ENCODE results near the gene XYLT2.
A peak's percentile ranks its signal among the peaks of the same experiment; 100 is the strongest.
"Not testable (repeated sequence)": the region's sequence is repeated elsewhere in the genome, so short reads cannot be mapped to it uniquely, and the experiment has no call there.

Gene XYLT2

DNA sequence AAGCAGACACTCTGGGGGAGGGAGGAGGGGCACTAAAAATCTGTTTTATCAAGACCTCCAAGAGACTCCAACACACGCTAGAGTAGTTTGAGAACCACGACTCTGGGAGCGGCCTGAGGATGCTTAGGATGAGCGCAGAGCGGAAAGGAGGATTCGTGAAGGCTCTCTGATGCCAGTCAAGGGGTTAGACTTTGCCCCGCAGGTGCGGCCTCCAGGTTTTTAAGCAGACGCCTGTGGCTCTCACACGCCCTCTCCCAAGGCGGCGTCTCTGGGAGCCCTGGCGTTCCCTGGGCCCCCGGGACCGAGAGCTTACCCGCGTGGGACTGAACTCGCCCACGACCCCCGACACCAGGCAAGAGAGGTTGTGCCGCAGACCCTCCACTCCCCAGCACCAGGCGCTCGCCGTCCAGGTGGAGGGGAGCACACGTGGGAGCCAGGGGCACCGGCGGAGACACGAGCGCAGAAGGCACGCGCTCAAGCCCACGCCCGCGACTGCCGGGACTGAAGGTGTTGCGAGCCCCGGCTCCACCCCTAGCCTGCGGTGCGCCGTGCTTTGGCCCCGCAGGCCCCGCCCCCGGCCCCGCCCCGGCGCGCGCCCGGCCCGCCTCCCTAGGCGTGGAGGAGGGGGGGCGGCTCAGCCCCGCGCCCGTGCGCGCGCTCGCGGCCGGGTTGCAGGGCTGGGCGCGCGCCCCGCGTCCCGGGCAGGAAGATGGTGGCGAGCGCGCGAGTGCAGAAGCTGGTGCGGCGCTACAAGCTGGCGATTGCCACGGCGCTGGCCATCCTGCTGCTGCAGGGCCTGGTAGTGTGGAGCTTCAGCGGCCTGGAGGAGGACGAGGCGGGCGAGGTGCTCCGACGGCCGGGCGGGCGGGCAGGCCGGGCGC is at the start of gene XYLT2:
Gene XYLT2 (plus strand): TSS at position 695 of the 881 bp plus-strand sequence. CDS start 15 bp downstream, at position 710.
- ATAC-seq = peak; percentile 96
- H3K27ac Mint-ChIP-seq = peak within 1 kb of the TSS; percentile 93
- no peaks in the 10 kb centered on the region for H3K9me3 Mint-ChIP-seq
- peaks cover 40% of the 10 kb centered on the region for H3K4me1 Mint-ChIP-seq
- no peaks in the 10 kb centered on the region for H3K27me3 Mint-ChIP-seq
- H3K36me3 Mint-ChIP-seq = no peaks in the 10 kb centered on the region
- peak within 1 kb of the TSS; percentile 83 for H3K4me3 Mint-ChIP-seq

DNA sequence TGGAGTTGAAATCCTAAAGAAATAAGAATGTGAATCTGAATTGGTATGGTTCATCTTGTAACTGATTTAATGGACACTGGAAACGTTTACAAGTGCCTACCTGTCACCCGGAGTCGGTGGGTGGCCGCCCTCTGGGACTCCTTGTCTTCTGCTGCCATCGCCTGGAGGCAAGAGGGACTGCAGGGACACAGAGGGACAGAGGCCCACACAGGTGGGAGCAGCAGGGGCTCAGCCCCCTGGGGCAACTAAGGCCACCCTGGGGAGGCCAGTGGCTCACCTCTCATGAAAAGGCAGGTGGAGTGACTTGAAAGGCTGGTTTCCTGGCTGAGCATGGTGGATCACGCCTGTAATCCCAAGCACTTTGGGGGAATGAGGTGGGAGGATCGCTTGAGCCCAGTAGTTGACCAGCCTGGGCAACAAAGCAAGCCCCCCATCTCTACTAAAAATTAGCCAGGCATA is 48.5 kb upstream of the XYLT2 start:
- Mint-ChIP-seq H3K36me3 (no peaks in the 10 kb centered on the region), H3K27me3 (peaks cover 30% of the 10 kb centered on the region), H3K27ac (no peak overlapping the region), H3K4me1 (peaks cover 7% of the 10 kb centered on the region), H3K9me3 (no peaks in the 10 kb centered on the region), H3K4me3 (no peak overlapping the region)
- peak; percentile 93 for ATAC-seq

DNA sequence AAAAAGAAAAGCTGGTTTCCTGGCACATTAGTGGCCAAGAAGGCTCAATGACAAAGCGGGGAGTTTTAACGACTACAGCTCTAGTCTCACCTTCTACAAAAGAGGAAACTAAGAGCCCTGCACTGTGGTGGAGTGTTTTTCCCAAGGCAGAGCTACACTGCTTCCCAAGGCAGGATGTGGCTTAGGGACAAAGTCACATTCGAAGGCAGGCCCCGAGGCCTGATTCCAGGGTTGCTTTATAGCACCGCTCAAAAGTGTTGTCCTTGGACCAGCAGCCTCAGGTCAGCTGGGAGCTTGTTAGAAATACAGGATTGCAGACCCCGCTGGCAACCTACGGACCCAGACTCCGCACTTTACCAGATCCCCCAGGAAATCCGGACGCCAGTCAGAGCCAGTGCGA is 47.9 kb upstream of the XYLT2 start:
- peaks cover 31% of the 10 kb centered on the region for H3K27me3 Mint-ChIP-seq
- no peaks in the 10 kb centered on the region for H3K9me3 Mint-ChIP-seq
- H3K4me3 Mint-ChIP-seq = no peak overlapping the region
- ATAC-seq = no peak
- no peak overlapping the region for H3K27ac Mint-ChIP-seq
- peaks cover 7% of the 10 kb centered on the region for H3K4me1 Mint-ChIP-seq
- no peaks in the 10 kb centered on the region for H3K36me3 Mint-ChIP-seq

DNA sequence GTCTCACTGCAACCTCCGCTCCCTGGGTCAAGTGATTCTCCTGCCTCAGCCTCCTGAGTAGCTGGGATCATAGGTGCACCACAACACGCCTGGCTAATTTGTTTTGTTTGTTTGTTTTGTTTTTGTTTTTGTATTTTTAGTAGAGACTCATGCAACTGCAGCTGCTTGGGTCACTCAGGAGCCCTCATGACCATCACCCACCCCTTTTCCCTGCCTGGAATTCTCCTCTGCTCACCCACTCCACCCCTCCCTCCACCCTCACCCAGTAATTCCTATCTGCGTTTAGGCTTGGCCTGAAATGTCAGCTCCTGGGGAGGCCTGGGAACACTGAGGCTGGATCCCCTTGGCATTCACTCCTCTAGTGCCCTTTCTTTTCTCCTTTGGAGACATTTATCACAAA is 46.1 kb upstream of the XYLT2 start:
- Mint-ChIP-seq H3K27ac (no peak overlapping the region), H3K27me3 (peaks cover 37% of the 10 kb centered on the region), H3K36me3 (no peaks in the 10 kb centered on the region), H3K4me1 (peaks cover 7% of the 10 kb centered on the region), H3K9me3 (no peaks in the 10 kb centered on the region), H3K4me3 (no peak overlapping the region)
- no peak for ATAC-seq

DNA sequence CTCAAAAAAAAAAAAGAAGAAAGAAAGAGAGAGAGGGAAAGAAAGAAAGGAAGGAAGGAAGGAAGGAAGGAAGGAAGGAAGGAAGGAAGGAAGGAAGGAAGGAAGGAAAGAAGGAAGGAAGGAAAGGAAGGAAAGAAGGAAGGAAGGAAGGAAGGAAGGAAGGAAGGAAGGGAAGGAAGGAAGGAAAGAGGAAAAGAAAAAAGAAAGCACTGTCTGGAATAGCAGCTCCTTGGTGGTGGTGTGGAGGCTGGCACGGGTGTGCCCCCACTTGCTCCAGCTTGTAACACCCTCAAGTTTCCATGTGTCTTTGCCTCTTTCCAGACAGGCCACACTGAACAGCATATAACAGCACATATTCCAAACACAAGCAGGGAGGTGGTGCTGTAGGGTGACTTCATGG is 45.1 kb upstream of the XYLT2 start:
- H3K4me3 Mint-ChIP-seq, H3K27ac Mint-ChIP-seq, ATAC-seq, H3K9me3 Mint-ChIP-seq, H3K36me3 Mint-ChIP-seq, H3K4me1 Mint-ChIP-seq: not testable (repeated sequence)
- peaks cover 48% of the 10 kb centered on the region for H3K27me3 Mint-ChIP-seq

DNA sequence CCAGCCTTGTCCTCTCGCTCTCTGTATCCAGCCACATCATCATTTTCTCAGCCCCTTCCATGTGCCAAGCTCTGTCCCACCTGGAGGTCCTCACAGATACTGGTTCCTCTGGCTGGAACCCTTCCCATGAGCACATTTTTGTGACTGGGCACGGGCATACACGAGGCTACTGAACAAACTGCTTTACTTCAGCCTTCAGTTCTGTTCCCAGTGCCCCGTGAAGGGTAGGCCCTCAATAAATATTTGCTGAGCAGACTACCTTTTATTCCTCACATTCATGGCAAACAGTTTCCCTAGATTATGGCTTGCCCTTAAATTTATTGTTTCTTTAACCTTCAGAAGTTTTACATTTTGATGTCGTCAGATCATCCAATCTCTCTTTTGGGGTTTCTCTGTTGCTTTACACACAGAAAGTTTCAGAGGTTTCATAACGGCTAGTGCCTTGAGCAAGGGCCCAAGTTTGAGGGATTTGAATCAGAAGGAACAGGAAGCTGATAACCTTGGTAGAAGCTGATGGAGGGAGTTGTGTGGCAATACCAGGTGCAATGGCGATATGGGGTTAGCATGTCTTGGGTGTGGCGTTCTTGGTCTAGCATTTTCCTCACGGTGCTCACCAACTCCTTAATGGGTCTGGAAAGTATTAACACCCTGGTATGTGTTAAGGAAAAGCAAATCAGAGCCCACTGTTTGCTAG is 43.9 kb upstream of the XYLT2 start:
- no peaks in the 10 kb centered on the region for H3K36me3 Mint-ChIP-seq
- no peak overlapping the region for H3K27ac Mint-ChIP-seq
- H3K4me3 Mint-ChIP-seq = no peak overlapping the region
- no peaks in the 10 kb centered on the region for H3K9me3 Mint-ChIP-seq
- peaks cover 57% of the 10 kb centered on the region for H3K27me3 Mint-ChIP-seq
- H3K4me1 Mint-ChIP-seq = peaks cover 6% of the 10 kb centered on the region
- ATAC-seq = no peak

DNA sequence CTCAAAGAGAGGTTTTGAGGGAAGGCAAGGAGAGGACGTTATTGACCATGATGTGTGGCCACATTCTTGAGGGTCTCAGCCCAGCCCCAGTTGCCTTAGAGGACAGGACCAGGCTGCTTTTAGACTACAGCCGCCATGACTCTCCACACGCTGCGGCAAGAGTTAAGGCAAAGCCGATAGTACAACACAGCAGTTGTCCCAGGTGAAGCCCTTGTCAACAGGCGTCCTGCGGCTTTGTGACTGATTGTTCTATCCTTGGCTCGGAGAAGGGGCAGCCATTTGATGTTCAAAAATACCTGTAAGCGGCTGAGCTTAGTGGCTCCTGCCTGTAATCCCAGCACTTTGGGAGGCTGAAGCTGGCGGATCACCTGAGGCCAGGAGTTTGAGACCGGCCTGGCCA is 42.9 kb upstream of the XYLT2 start:
- Mint-ChIP-seq H3K27me3 (peaks cover 49% of the 10 kb centered on the region), H3K4me3 (no peak overlapping the region), H3K9me3 (no peaks in the 10 kb centered on the region), H3K27ac (no peak overlapping the region), H3K36me3 (no peaks in the 10 kb centered on the region), H3K4me1 (no peaks in the 10 kb centered on the region)
- no peak for ATAC-seq

DNA sequence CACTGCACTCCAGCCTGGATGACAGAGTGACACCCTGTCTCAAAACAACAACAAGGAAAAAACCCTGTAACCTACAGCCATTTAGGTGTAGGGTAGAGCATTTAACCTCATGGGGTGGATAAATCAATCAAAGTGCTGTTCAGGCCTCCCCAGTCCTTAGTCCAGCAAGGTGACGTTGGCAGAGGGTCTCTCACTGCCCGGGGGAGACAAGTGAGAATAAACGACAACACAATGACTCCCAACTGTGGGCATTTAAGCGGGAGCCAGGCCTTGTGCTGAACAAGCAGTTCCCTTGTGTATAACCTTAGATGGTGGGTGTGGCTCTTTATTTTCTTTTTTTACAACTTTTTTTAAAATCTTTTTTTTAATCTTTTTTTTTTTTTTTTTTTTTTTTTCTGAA is 42.3 kb upstream of the XYLT2 start:
- no peak for ATAC-seq
- no peaks in the 10 kb centered on the region for H3K4me1 Mint-ChIP-seq
- H3K9me3 Mint-ChIP-seq = no peaks in the 10 kb centered on the region
- no peaks in the 10 kb centered on the region for H3K36me3 Mint-ChIP-seq
- peaks cover 49% of the 10 kb centered on the region for H3K27me3 Mint-ChIP-seq
- no peak overlapping the region for H3K4me3 Mint-ChIP-seq
- H3K27ac Mint-ChIP-seq = no peak overlapping the region

DNA sequence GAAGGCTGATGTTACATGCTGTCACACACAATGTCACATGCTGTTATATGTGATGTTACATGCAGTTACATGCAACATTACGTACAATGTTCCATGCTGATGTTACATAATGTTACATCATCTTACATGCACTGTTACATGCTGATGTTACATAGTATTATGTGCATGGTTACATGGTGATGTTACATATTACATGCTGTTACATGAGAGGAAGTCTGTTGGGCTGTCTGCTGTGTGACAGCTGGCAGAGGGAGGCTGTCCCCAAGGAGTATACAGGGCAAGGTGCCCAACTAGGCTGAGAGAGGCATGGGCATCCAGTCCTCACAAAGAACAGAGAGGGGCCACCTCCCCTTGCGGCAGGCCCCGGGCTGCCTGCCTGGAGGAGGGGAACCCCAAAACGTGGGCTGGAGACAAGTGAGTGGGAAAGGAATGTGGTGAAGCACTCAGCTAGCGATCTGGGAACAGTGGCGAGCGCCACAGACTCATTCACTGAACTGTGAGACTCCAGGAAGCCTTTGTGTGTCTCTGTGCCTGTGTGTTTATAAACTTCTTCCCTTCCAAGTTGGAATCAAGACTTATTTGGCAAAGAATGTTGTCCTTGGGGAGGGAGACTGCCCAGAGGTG is 41.0 kb upstream of the XYLT2 start:
- Mint-ChIP-seq H3K27me3 (peaks cover 49% of the 10 kb centered on the region), H3K4me1 (no peaks in the 10 kb centered on the region), H3K27ac (no peak overlapping the region), H3K36me3 (no peaks in the 10 kb centered on the region), H3K9me3 (no peaks in the 10 kb centered on the region), H3K4me3 (no peak overlapping the region)
- ATAC-seq = no peak

DNA sequence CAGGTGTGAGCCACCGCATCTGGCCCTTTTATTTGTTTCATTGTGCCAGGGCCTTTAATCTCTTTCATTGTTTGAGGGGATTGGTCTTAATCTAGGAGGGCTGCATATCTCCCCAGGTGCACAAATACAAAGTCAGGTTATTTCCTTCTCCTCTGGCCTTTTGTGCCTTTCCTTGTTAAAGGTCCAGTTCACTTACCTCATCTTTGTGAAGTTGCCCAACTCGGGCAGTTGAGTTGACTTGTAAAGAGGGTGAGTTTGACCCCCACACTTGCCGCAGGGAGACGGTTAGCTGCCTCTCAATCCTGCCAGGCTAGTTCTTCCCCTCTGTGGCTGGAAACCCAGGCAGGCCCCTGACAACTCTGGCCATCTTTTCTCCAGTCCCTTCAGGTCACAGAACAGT is 38.3 kb upstream of the XYLT2 start:
- Mint-ChIP-seq H3K27ac (no peak overlapping the region), H3K36me3 (no peaks in the 10 kb centered on the region), H3K4me3 (no peak overlapping the region), H3K9me3 (no peaks in the 10 kb centered on the region), H3K27me3 (peaks cover 54% of the 10 kb centered on the region), H3K4me1 (peaks cover 11% of the 10 kb centered on the region)
- ATAC-seq = no peak

DNA sequence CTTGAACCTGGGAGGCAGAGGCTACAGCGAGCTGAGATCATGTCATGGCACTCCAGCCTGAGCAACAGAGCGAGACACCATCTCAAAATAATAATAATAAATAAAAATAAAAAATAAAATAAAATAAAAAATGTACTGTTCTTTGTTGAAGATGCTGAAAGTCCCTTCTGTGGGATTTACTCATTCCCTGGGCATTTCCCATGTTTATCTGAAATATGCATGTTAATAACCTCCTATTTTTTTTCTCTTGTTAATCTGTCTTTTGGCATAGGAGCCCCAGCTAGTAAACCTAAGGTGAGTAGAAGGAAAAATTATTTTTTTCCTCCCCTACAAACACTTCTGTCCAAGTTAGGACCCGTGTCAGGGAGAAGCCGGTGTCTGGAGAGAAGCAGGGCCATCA is 37.3 kb upstream of the XYLT2 start:
- H3K27ac Mint-ChIP-seq = no peak overlapping the region
- H3K4me3 Mint-ChIP-seq = no peak overlapping the region
- no peaks in the 10 kb centered on the region for H3K9me3 Mint-ChIP-seq
- H3K4me1 Mint-ChIP-seq = peaks cover 11% of the 10 kb centered on the region
- H3K36me3 Mint-ChIP-seq = no peaks in the 10 kb centered on the region
- peaks cover 65% of the 10 kb centered on the region for H3K27me3 Mint-ChIP-seq
- ATAC-seq = no peak

DNA sequence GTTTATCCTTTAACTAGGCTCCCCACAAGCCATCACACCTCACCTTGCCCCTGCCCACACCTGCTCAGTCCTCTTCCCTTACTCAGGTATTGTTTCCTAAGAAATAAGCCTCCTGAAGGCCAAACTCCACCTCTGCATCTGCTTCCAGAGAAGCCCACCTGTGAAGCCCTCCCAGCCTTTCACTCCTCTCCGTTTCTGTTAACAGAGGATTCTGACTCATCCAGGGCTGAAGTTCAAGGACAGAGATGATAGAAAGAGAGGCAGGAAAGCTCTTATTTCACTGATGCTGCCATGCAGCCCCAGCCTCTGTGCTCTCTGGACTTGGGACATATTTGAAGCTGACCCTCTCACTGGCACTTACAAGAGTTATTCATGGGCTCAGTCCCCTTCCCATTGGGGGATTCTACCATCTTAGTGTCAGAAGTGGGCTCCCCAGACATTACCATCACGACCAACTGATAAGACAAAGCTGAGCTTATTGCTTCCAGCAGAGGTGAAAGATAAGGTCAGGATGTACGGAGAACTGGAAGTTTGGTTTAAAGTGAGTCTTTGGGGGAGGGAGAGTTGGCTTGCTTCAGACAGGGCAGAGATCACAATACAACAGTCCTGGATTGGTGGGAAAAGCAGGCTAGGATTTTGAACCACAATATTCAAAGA is 35.3 kb upstream of the XYLT2 start:
- Mint-ChIP-seq H3K9me3 (no peaks in the 10 kb centered on the region), H3K27ac (peak overlapping the region; percentile 50)
- no peak for ATAC-seq

DNA sequence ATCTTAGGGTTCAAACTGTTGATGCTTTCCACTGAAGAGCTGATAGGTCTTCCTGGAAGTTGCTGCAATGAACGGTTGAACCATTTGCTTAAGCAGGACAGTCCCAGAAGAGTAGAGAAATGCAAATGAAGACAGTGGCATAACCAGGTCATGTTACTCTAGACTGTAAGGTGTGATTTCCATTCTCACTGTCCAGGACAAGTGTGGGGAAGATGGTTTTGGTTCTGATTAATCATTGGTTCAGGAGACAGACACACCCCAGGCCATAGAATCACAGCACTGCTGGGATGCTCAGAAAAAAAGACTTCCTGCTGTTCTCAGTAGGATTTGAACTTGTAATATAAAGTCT is 34.8 kb upstream of the XYLT2 start:
- Mint-ChIP-seq H3K4me1 (peaks cover 11% of the 10 kb centered on the region), H3K4me3 (no peak overlapping the region), H3K36me3 (no peaks in the 10 kb centered on the region), H3K27me3 (peaks cover 52% of the 10 kb centered on the region), H3K27ac (no peak overlapping the region), H3K9me3 (no peaks in the 10 kb centered on the region)
- ATAC-seq = no peak

More for the DNA sequence above, 35.3 kb upstream of the XYLT2 start:
- Mint-ChIP-seq H3K27me3 (peaks cover 57% of the 10 kb centered on the region), H3K36me3 (no peaks in the 10 kb centered on the region), H3K4me1 (peaks cover 11% of the 10 kb centered on the region), H3K4me3 (no peak overlapping the region)

DNA sequence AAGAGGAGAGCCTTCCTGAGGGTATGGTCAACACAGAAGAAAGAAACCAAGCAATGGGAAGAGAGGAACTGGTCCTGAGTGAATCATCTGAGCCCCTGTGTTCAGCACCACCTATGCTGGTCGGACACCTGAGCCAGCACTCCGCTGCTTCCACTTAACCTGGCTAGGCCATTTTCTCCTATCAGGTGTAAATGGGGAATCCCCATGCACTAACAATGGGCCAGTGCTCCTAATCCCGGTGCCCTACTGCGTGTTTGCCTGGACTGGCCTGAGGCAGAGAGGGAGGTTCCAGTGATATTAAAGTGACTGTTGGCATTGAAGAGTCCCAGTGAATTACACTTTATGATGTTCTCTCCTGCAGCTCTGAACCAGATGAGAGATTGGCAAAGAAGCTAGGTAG is 34.4 kb upstream of the XYLT2 start:
- H3K4me3 Mint-ChIP-seq = no peak overlapping the region
- H3K36me3 Mint-ChIP-seq = no peaks in the 10 kb centered on the region
- H3K9me3 Mint-ChIP-seq = no peaks in the 10 kb centered on the region
- no peak for ATAC-seq
- H3K4me1 Mint-ChIP-seq = peaks cover 11% of the 10 kb centered on the region
- H3K27me3 Mint-ChIP-seq = peaks cover 48% of the 10 kb centered on the region
- H3K27ac Mint-ChIP-seq = no peak overlapping the region

DNA sequence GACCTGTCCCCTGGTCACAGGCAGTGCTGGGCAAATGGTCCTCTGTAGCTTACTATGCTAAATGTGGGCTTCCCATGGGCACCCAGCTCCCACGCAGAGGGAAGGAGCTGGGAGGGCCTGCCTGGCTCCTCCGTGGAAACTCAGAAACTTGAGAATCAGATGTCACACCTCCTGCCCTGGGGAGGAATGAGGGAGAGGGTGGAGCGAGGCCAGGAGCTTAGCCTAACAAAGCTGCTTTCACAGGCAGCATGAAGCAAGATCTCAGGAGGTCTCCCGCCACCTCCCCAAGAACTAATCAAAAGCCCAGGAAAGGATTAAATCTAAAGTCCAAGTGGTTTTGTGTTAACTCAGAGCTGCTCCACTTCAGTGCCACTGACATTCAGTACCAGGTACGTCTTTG is 33.6 kb upstream of the XYLT2 start:
- Mint-ChIP-seq H3K27me3 (peaks cover 45% of the 10 kb centered on the region), H3K4me3 (no peak overlapping the region), H3K9me3 (no peaks in the 10 kb centered on the region), H3K36me3 (no peaks in the 10 kb centered on the region), H3K27ac (no peak overlapping the region), H3K4me1 (peaks cover 11% of the 10 kb centered on the region)
- ATAC-seq = no peak

Measured in stimulated activated memory B cell treated with anti-CD40 and anti-IgM and Interleukin-4, amounts not matched to agents 10 μg/mL and 1 μg/mL and 100 μg/mL, for 72 hours (primary cell).